Body of pancreas (tissue), 4 donors: ENCODE data around the gene OR5B17. TPM values are rescaled to one million over a fixed set of nuclear protein-coding genes. Genes with fewer than 3 reads are reported as not detected.
"Not testable (repeated sequence)": the region's sequence is repeated elsewhere in the genome, so short reads cannot be mapped to it uniquely, and the experiment has no call there.

ENCODE experiments used
- ATAC-seq: fragments of 150-250 bp; one replicate; pipeline ENCODE4 v1.9.1; 2016
- DNase-seq, 4 donors: peaks; one replicate each; pipeline ENCODE4 v3.0.0-alpha.2; 2019
- H3K27ac ChIP-seq, 4 donors: fragments of 200-600 bp; sonication (generic); 1 replicate in 3 of 4; 2 replicates in 1 of 4; pipeline versions ENCODE4 v1.5.1 to v1.6.1; 2016 to 2019; ENCODE audit warnings: mild to moderate bottlenecking in 1 of 4, mixed read lengths in 1 of 4, moderate library complexity in 1 of 4
- H3K27me3 ChIP-seq, 2 donors: fragments of 200-600 bp; sonication (generic); one replicate each; pipeline ENCODE4 v1.6.0; 2016; ENCODE audit warnings: mild to moderate bottlenecking in 1 of 2
- H3K36me3 ChIP-seq, 2 donors: fragments of 200-600 bp; sonication (generic); replicated peaks in 1 of 2; 2 replicates each; pipeline ENCODE4 v1.5.1; 2016; ENCODE audit warnings: low read depth in 2 of 2; ENCODE audit not compliant: insufficient read depth in 1 of 2
- H3K4me1 ChIP-seq: fragments of 200-600 bp; sonication (generic); one replicate; pipeline ENCODE4 v1.6.0; 2016
- H3K4me3 ChIP-seq, 2 donors: fragments of 200-600 bp; sonication (generic); 1 replicate in 1 of 2; 2 replicates in 1 of 2; pipeline ENCODE4 v1.5.1; 2016 to 2019
- H3K9me3 ChIP-seq, 3 donors: fragments of 200-600 bp; sonication (generic); 1 replicate in 2 of 3; 2 replicates in 1 of 3; pipeline ENCODE4 v1.5.1; 2016
- POLR2A ChIP-seq, 3 donors: fragments of 450-650 bp; IDR thresholded peaks; one replicate each; pipeline ENCODE4 v1.6.1; 2016; ENCODE audit warnings: antibody characterized with exemption in 3 of 3, mild to moderate bottlenecking in 2 of 3
- WGBS, 2 donors: methylation state at CpG; one replicate each; pipeline ENCODE4 v1.1.5; 2017; 5-methylcytosine and 5-hydroxymethylcytosine counted together
- intact Hi-C: fragments of 100-400 bp; cut with DNase I; formaldehyde crosslinking; loops from one replicate; pipeline ENCODE4 v1.15.1; 2023
- total RNA-seq, 2 donors: library from RNA; depleted of rRNA; stranded (reverse); fragments of >200 nt; gene quantifications; one replicate each; pipeline ENCODE4 v1.1.0, GENCODE V29; 2016
- TF ChIP-seq, protein P1 (sequence below), 7 experiments: fragments of 450-650 bp in 4 of 7; fragments of 200-600 bp in 3 of 7; sonication (generic) in 3 of 7; IDR thresholded peaks; one replicate each; pipeline ENCODE4 v1.5.1; 2016 to 2019; ENCODE audit warnings: antibody characterized with exemption in 7 of 7

OR5B17 gene
- not detected for total RNA-seq

DNA sequence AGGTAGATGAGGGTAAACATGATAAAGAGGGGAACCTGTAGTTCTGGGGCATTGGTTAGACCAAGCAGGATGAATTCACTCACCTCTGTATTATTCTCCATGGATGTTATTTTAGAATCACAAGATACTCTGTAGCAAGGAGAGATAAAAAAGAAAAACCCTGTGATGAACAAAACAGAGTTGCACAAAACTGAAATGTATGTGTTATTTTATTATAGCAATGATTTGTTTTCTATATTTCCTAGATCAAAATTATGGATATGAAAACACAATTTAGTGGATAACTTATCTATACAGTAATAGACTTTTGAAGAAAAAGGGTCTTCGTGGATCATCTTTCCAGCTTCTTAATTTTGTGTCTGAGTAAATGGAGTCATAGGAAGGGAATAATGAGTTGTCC lies at the start of gene OR5B17:
Gene OR5B17 (minus strand): TSS at position 101 of the 400 bp plus-strand sequence. CDS start 0 bp downstream, at position 101.
- Histone ChIP-seq H3K27ac (no peak within 1 kb of the TSS), H3K4me3 (no peak within 1 kb of the TSS), H3K4me1 (no peaks in the 10 kb centered on the region), H3K9me3 (no peaks in the 10 kb centered on the region), H3K27me3 (no peaks in the 10 kb centered on the region), H3K36me3 (no peaks in the 10 kb centered on the region)
- intact Hi-C loops = no loop called here
- no peak for ATAC-seq
- WGBS, 2 donors = 28 to 30% methylated on average over 1 of the region's 1 CpG
- no peak for DNase-seq
- TF ChIP-seq, protein P1, sequence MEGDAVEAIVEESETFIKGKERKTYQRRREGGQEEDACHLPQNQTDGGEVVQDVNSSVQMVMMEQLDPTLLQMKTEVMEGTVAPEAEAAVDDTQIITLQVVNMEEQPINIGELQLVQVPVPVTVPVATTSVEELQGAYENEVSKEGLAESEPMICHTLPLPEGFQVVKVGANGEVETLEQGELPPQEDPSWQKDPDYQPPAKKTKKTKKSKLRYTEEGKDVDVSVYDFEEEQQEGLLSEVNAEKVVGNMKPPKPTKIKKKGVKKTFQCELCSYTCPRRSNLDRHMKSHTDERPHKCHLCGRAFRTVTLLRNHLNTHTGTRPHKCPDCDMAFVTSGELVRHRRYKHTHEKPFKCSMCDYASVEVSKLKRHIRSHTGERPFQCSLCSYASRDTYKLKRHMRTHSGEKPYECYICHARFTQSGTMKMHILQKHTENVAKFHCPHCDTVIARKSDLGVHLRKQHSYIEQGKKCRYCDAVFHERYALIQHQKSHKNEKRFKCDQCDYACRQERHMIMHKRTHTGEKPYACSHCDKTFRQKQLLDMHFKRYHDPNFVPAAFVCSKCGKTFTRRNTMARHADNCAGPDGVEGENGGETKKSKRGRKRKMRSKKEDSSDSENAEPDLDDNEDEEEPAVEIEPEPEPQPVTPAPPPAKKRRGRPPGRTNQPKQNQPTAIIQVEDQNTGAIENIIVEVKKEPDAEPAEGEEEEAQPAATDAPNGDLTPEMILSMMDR (IDR thresholded peaks at IDR 0.05) = no peak
- TF ChIP-seq POLR2A (IDR thresholded peaks at IDR 0.05) = no peak

DNA sequence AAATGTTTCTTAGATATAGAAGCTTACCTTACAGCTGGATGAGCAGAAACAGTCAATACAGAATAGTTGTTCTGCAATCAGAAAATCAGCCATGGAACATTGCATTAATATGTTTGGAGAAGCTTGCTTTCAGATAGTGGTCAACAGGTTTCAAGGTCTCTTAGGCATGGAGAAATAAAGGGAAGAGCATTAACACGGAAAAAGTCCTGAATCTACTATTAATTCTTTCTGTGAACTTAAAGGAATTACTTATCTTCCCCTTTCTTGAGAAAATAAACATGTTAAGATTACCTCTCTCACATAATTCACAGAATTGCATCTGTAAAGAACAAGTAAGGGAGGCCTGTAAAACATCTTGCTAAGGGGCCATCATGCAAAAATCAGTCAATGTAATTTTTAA lies 47.9 kb upstream of the OR5B17 start, which contains the start of gene OR5B3:
Gene OR5B3 (minus strand): TSS at position 101 of the 400 bp plus-strand sequence. CDS start 3,465 bp downstream, outside the sequence.
- intact Hi-C loops = no loop called here
- no peaks in the 10 kb centered on the region for H3K9me3 ChIP-seq
- no peaks in the 10 kb centered on the region for H3K4me1 ChIP-seq
- no peaks in the 10 kb centered on the region for H3K27me3 ChIP-seq
- TF ChIP-seq, protein P1 (IDR thresholded peaks at IDR 0.05) = no peak
- TF ChIP-seq POLR2A (IDR thresholded peaks at IDR 0.05) = no peak
- H3K36me3 ChIP-seq = no peaks in the 10 kb centered on the region
- DNase-seq (no peak), ATAC-seq (no peak)
- no peak within 1 kb of the TSS for H3K4me3 ChIP-seq
- H3K27ac ChIP-seq = no peak within 1 kb of the TSS
- 26 to 50% methylated on average over 1 of the region's 1 CpG for WGBS, 2 donors

DNA sequence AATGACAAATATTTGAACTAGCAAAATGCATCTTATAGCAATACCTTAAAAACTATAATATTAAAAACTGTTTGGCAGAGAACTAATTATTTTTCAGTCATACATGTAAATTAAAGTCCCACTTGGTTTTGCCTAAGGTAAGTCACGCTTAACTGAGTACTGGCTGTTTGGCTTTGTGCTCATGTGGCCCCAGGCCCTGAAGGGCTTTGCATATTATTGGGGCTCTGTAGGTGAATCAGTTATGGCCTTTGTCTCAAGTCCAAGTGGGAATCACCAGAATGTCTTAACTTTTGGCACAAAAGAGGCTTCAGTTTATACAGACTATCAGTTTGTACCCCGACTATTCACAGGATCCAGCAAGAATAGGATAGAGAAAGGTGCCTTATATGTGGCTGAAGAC lies 40.8 kb upstream of the OR5B17 start:
- H3K4me1 ChIP-seq, H3K27ac ChIP-seq, H3K4me3 ChIP-seq, H3K36me3 ChIP-seq, DNase-seq, ATAC-seq, intact Hi-C loops, H3K27me3 ChIP-seq, H3K9me3 ChIP-seq: not testable (repeated sequence)
- WGBS, 2 donors = no CpG with 5 or more reads among the region's 2 CpGs

DNA sequence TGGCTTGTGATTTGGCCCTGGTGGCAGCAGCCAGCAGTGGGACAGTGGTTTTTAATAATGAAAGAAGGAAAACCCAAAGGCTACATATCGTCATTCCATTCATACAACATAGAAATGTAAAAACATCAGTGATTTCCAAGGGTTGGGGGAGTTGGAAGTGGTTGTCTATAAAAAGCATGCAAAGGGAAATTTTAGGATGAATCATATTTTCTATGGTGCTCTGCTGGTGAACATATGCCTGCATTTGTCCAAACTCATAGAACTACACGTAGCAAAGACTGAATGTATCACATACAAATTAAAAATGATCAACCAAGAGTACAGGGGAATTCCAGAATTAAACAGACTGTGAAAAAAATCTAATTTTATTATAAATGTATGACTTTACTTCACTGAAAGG lies 36.7 kb upstream of the OR5B17 start:
- TF ChIP-seq POLR2A (IDR thresholded peaks at IDR 0.05) = no peak
- TF ChIP-seq, protein P1 (IDR thresholded peaks at IDR 0.05) = no peak
- H3K27me3 ChIP-seq = no peaks in the 10 kb centered on the region
- DNase-seq (no peak), ATAC-seq (no peak)
- intact Hi-C loops = no loop called here
- no peak overlapping the region for H3K27ac ChIP-seq
- 38 to 87% methylated on average over 2 of the region's 2 CpGs for WGBS, 2 donors
- no peaks in the 10 kb centered on the region for H3K36me3 ChIP-seq
- no peaks in the 10 kb centered on the region for H3K9me3 ChIP-seq
- no peak overlapping the region for H3K4me3 ChIP-seq
- H3K4me1 ChIP-seq = no peaks in the 10 kb centered on the region

DNA sequence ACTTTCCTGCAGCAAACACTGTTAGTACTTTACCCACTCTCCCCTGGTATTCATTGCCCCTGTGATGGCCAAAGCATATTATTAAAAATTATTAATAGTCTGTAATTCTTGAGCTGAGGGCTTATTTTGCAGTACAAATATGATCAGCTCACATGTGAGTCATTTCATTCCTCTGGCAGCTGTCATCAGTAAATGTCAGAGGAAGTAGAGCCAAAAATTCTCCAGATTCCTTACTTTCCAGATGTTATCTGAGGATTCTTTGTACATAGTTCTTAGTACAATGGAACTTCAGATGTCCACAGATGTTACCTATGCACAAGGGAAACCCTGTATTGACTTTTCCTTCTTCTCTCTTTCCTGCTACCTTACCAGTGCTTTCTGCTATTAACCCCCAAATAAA lies 35.3 kb upstream of the OR5B17 start:
- Histone ChIP-seq H3K4me1 (no peaks in the 10 kb centered on the region), H3K27ac (no peak overlapping the region), H3K27me3 (no peaks in the 10 kb centered on the region), H3K36me3 (no peaks in the 10 kb centered on the region), H3K4me3 (no peak overlapping the region), H3K9me3 (no peaks in the 10 kb centered on the region)
- ATAC-seq = no peak
- intact Hi-C loops = no loop called here
- TF ChIP-seq POLR2A (IDR thresholded peaks at IDR 0.05) = no peak
- TF ChIP-seq, protein P1 (IDR thresholded peaks at IDR 0.05) = no peak
- no peak for DNase-seq
